BLaER1 (cell line): ENCODE data around the gene CNRIP1.
"Not testable (repeated sequence)": the region's sequence is repeated elsewhere in the genome, so short reads cannot be mapped to it uniquely, and the experiment has no call there.

Experiments
- H3K27ac ChIP-seq: shearing (Covaris generic); formaldehyde crosslinking; 2 replicates; pipeline ENCODE4 v1.8.1; 2022
- H3K27me3 ChIP-seq: shearing (Covaris generic); formaldehyde crosslinking; 2 replicates; pipeline ENCODE4 v1.8.1; 2022
- H3K36me3 ChIP-seq: shearing (Covaris generic); formaldehyde crosslinking; 2 replicates; pipeline ENCODE4 v1.8.1; 2022
- H3K4me1 ChIP-seq: shearing (Covaris generic); formaldehyde crosslinking; 2 replicates; pipeline ENCODE4 v1.8.1; 2022
- H3K4me2 ChIP-seq: shearing (Covaris generic); formaldehyde crosslinking; 2 replicates; pipeline ENCODE4 v1.8.1; 2022
- H3K4me3 ChIP-seq: shearing (Covaris generic); formaldehyde crosslinking; 2 replicates; pipeline ENCODE4 v1.8.1; 2022
- H3K9ac ChIP-seq: shearing (Covaris generic); formaldehyde crosslinking; 2 replicates; pipeline ENCODE4 v1.8.1; 2022
- H3K9me3 ChIP-seq: shearing (Covaris generic); formaldehyde crosslinking; 2 replicates; pipeline ENCODE4 v1.8.1; 2022
- H4K20me1 ChIP-seq: shearing (Covaris generic); formaldehyde crosslinking; 2 replicates; pipeline ENCODE4 v1.8.1; 2022
- Cebpa-rat ChIP-seq: shearing (Covaris generic); IDR thresholded peaks from 2 replicates; pipeline ENCODE4 v1.8.1; 2022

CNRIP1 gene

GRCh38 chr2:68318914-68319397 lies 793 bp downstream of the CNRIP1 start:
- H3K9me3 ChIP-seq = peaks cover 13% of the 10 kb centered on the region; the same call in 1 of the 2 replicates
- TF ChIP-seq Cebpa-rat = no peak
- peak overlapping the region; percentile 65 for H3K4me3 ChIP-seq
- H3K4me2 ChIP-seq = peak overlapping the region; percentile 89
- H3K4me1 ChIP-seq = peaks cover 13% of the 10 kb centered on the region
- 0 out of 2 replicates have a peak overlapping the region, but pooled peaks have one; percentile 24 for H3K27ac ChIP-seq
- peaks cover 29% of the 10 kb centered on the region for H3K27me3 ChIP-seq
- H4K20me1 ChIP-seq = no peaks in the 10 kb centered on the region
- no peaks in the 10 kb centered on the region for H3K36me3 ChIP-seq
- H3K9ac ChIP-seq = peak overlapping the region; percentile 50; the same call in 1 of the 2 replicates

DNA sequence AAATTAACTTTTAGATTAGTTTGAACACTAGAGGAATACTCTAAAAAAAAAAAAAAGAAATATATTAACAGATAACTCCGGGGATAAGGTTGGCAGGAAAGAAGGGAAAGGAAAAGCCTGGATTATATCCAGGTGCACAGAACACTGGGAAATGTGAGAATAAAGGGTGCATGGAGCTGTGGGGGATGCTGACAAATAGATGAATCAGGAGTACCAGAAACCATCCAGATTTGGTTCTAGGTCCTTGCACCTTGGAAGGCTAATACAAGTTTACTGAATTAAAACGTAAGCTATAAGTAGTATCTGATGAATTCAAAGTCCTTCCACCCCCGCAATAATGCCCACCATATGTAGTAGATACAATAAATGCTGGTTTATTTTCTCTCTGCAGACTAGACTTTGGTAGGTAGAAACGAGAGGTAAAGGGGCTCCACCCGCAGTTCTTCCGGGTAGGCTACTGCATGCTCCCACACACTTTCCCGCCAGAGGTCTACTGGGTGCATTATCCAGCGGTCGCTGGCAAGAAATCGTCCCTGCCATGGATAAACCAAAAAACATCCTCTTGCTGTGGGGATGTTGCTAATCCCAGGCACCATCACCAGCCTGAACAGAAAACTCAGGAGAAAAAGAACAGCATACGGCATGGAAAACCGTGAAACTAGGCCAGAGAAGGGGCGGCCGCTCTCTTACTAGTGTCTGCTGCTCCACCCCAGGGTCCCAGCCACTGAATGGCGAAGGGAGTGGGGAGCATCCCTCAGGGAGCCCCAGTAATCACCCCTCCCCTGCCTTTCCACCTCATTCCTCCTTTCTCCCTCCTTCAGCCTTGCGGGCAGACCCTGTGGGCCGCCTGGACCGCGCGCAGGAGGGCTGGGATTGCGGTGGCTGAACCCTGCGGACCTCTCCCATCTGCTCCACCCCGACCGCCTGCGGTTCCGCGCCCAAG lies 1.5 kb downstream of the CNRIP1 start:
- no peak overlapping the region for H3K9ac ChIP-seq
- peaks cover 13% of the 10 kb centered on the region for H3K4me1 ChIP-seq
- H3K36me3 ChIP-seq = no peaks in the 10 kb centered on the region
- no peak for TF ChIP-seq Cebpa-rat
- peaks cover 13% of the 10 kb centered on the region; the same call in 1 of the 2 replicates for H3K9me3 ChIP-seq
- no peak overlapping the region for H3K27ac ChIP-seq
- H4K20me1 ChIP-seq = no peaks in the 10 kb centered on the region
- H3K27me3 ChIP-seq = peaks cover 29% of the 10 kb centered on the region
- H3K4me2 ChIP-seq = no peak overlapping the region
- H3K4me3 ChIP-seq = no peak overlapping the region

GRCh38 chr2:68316111-68316510 lies 3.6 kb downstream of the CNRIP1 start:
- H3K4me3 ChIP-seq = no peak overlapping the region
- peaks cover 27% of the 10 kb centered on the region for H3K27me3 ChIP-seq
- H3K27ac ChIP-seq = no peak overlapping the region
- H3K36me3 ChIP-seq = no peaks in the 10 kb centered on the region
- no peak for TF ChIP-seq Cebpa-rat
- H3K4me1 ChIP-seq = peaks cover 13% of the 10 kb centered on the region
- no peak overlapping the region for H3K9ac ChIP-seq
- peaks cover 13% of the 10 kb centered on the region; the same call in 1 of the 2 replicates for H3K9me3 ChIP-seq
- H3K4me2 ChIP-seq = no peak overlapping the region
- H4K20me1 ChIP-seq = no peaks in the 10 kb centered on the region

- H3K27ac ChIP-seq = no peak overlapping the region
These were observed 8.7 kb downstream of the CNRIP1 start for GRCh38 chr2:68311033-68311432.

GRCh38 chr2:68309426-68309825 lies 10.3 kb downstream of the CNRIP1 start:
- H3K4me1 ChIP-seq = no peaks in the 10 kb centered on the region
- H3K36me3 ChIP-seq = no peaks in the 10 kb centered on the region
- TF ChIP-seq Cebpa-rat = no peak
- H4K20me1 ChIP-seq = no peaks in the 10 kb centered on the region
- no peak overlapping the region for H3K9ac ChIP-seq
- no peak overlapping the region for H3K27ac ChIP-seq
- H3K4me2 ChIP-seq = no peak overlapping the region
- H3K9me3 ChIP-seq = no peaks in the 10 kb centered on the region
- H3K27me3 ChIP-seq = no peaks in the 10 kb centered on the region
- H3K4me3 ChIP-seq = no peak overlapping the region

More at GRCh38 chr2:68311033-68311432, 8.7 kb downstream of the CNRIP1 start:
- Histone ChIP-seq H3K9ac (no peak overlapping the region), H3K4me3 (no peak overlapping the region), H4K20me1 (no peaks in the 10 kb centered on the region), H3K27me3 (no peaks in the 10 kb centered on the region), H3K36me3 (no peaks in the 10 kb centered on the region), H3K4me1 (no peaks in the 10 kb centered on the region), H3K4me2 (no peak overlapping the region), H3K9me3 (no peaks in the 10 kb centered on the region)
- no peak for TF ChIP-seq Cebpa-rat

DNA sequence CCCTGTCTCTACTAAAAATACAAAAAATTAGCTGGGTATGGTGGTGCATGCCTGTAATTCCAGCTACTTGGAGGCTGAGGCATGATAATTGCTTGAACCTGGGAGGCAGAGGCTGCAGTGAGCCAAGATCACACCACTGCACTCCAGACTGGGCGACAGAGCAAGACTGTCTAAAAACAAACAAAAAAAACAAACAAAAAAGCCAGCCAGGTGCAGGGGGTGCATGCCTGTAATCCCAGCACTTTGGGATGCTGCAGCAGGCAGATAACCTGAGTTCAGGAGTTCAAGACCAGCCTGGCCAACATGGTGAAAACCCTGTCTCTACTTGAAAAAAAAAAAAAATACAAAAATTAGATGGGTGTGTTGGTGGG lies 15.9 kb downstream of the CNRIP1 start:
- not testable (repeated sequence) for H3K27me3 ChIP-seq, H3K9ac ChIP-seq, H3K4me3 ChIP-seq, H3K27ac ChIP-seq, H3K9me3 ChIP-seq, H3K4me1 ChIP-seq, H3K36me3 ChIP-seq, H3K4me2 ChIP-seq, H4K20me1 ChIP-seq

DNA sequence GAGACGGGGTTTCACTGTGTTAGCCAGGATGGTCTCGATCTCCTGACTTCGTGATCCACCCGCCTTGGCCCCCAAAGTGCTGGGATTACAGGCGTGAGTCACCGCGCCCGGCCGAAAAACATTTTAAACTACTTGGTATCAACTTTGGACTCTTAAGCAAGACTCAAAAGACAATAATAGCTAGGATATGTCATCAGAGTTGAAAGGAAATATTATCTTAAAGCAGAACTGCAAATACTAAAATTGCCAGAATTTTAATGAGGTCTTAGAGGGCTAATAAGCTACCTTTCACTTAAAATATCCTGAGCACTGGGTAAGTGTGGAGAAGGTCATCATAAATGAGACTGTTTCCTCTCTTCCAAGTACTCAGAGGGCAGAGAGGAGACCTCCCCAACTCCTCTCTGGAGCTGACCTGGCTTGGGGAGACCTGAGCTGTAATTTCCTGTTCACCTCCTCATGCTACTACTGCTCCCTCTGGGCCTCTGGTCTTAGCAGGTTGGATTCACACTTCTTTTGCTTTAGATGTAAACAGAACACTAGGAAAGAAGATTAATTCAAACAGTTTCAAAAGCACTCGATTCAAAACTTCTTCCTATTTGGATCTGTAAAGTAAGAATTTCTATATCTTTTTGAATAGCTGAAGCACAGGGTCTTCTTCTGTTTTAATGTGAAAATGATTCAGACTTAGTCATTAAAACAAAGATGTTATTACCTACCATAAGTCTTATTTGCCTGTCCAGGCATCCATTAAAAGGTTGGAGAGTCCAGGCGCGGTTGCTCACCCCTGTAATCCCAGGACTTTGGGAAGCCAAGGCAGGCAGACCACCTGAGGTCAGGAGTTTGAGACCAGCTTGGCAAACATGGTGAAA lies 16.5 kb downstream of the CNRIP1 start:
- no peak overlapping the region for H3K4me2 ChIP-seq
- no peaks in the 10 kb centered on the region for H4K20me1 ChIP-seq
- H3K27ac ChIP-seq = no peak overlapping the region
- H3K9ac ChIP-seq = no peak overlapping the region
- TF ChIP-seq Cebpa-rat = no peak
- H3K9me3 ChIP-seq = no peaks in the 10 kb centered on the region
- no peak overlapping the region for H3K4me3 ChIP-seq
- H3K27me3 ChIP-seq = no peaks in the 10 kb centered on the region
- H3K4me1 ChIP-seq = no peaks in the 10 kb centered on the region
- no peaks in the 10 kb centered on the region for H3K36me3 ChIP-seq

DNA sequence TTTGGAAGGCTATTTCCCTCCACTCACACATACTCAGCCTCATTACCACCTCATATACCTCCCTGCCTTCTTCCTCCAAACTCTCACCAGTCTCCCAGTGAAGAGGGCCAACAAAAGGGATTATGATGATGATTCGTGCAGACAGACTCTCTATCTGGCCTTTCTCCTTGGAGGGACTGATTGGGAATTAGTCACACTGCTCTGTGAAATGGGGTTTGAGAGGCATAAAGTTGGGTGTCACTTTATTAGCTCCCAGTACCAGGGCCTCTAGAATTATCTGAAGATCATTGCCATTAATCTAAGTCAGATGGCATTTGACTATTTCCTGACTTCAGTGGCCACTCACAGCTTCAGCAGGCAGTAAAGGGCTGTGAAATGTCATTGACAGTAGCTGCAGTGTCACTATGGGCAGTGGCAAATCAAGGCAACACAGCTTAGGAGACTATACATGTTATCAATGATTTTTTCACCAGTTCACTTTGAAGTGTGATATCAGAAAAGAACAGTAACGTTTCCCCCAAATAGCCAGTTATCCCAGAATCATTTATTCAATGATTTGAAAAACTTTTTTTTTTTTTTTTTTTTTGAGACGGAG lies 17.4 kb downstream of the CNRIP1 start:
- TF ChIP-seq Cebpa-rat = no peak
- H4K20me1 ChIP-seq = no peaks in the 10 kb centered on the region
- no peak overlapping the region for H3K4me3 ChIP-seq
- no peaks in the 10 kb centered on the region for H3K4me1 ChIP-seq
- no peak overlapping the region for H3K9ac ChIP-seq
- H3K4me2 ChIP-seq = no peak overlapping the region
- no peaks in the 10 kb centered on the region for H3K36me3 ChIP-seq
- H3K27ac ChIP-seq = no peak overlapping the region
- H3K9me3 ChIP-seq = no peaks in the 10 kb centered on the region
- H3K27me3 ChIP-seq = no peaks in the 10 kb centered on the region

DNA sequence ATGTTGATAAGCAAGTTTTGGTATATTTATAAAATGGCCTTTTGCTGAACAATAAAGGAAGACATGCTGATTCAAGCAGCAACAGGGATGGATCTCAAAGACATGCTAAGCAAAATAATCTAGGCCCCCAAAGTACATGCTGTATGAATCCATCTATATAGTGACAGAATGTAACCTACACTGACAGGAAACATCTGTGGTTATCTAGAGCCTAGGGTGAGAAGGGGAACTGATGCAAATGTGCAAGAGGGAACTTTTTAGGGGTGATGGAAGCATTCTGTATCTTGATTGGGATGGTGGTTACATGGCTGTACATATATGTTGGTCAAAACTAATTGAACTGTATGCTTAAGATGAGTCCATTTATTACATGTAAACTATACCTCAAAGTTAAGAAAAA lies 24.2 kb downstream of the CNRIP1 start:
- no peaks in the 10 kb centered on the region for H4K20me1 ChIP-seq
- H3K4me1 ChIP-seq = peaks cover 19% of the 10 kb centered on the region
- no peak overlapping the region for H3K4me3 ChIP-seq
- H3K9ac ChIP-seq = no peak overlapping the region
- H3K27ac ChIP-seq = no peak overlapping the region
- no peaks in the 10 kb centered on the region for H3K9me3 ChIP-seq
- no peaks in the 10 kb centered on the region for H3K27me3 ChIP-seq
- H3K4me2 ChIP-seq = peak overlapping the region; percentile 26
- H3K36me3 ChIP-seq = no peaks in the 10 kb centered on the region
- TF ChIP-seq Cebpa-rat = no peak
